PC-3 (cell line): ENCODE data around the gene SYNGR2. TPM values are rescaled to one million over a fixed set of nuclear protein-coding genes. Genes with fewer than 3 reads are reported as not detected.
A peak's percentile ranks its signal among the peaks of the same experiment; 100 is the strongest.

Source experiments
- ATAC-seq: fragments of 200-7000 bp; cut with Tn5 transposase; 2 replicates; pipeline ENCODE4 v1.9.1; 2020; ENCODE audit warnings: mild to moderate bottlenecking, moderate library complexity
- BruUV-seq: library from RNA; stranded (reverse); fragments of 400-500 nt; replicated peaks from 2 replicates; lab custom pipeline; 2021; lab: Mats Ljungman, UMichigan
- CTCF ChIA-PET: fragments of 300-600 bp; sonication (Branson Sonifier 250); formaldehyde crosslinking; loops from one replicate; lab custom pipeline; 2022; ENCODE audit warnings: antibody characterized with exemption; lab: Charles Lee
- POLR2A ChIA-PET: fragments of 300-600 bp; sonication (Branson Sonifier 250); formaldehyde crosslinking; loops from one replicate; lab custom pipeline; 2022; ENCODE audit warnings: antibody characterized with exemption; ENCODE audit not compliant: unreplicated experiment; lab: Charles Lee
- DNase-seq: peaks from one replicate; pipeline ENCODE4 v3.0.0-alpha.2; 2015
- H2AFZ ChIP-seq: fragments of 300-600 bp; sonication (generic); 2 replicates; pipeline ENCODE4 v1.6.0; 2016; ENCODE audit warnings: antibody characterized with exemption, low read length
- H3F3A ChIP-seq: fragments of 300-600 bp; sonication (generic); one replicate; pipeline ENCODE4 v1.6.0; 2017; ENCODE audit warnings: antibody characterized with exemption, low read length, control low read depth, mild to moderate bottlenecking; ENCODE audit not compliant: unreplicated experiment
- H3K27ac ChIP-seq: fragments of 300-600 bp; sonication (generic); 2 replicates; pipeline ENCODE4 v1.5.1; 2016; ENCODE audit warnings: mild to moderate bottlenecking, low read length
- H3K27me3 ChIP-seq: fragments of 300-600 bp; sonication (generic); 2 replicates; pipeline ENCODE4 v1.6.1; 2016; ENCODE audit warnings: low read length, mixed read lengths
- H3K36me3 ChIP-seq: fragments of 300-600 bp; sonication (generic); 2 replicates; pipeline ENCODE4 v1.6.1; 2016; ENCODE audit warnings: low read depth, mixed run types, low read length, mixed read lengths
- H3K4me1 ChIP-seq: fragments of 300-600 bp; sonication (generic); 2 replicates; pipeline ENCODE4 v1.5.1; 2016; ENCODE audit warnings: low read length; ENCODE audit not compliant: insufficient read depth
- H3K4me2 ChIP-seq: fragments of 300-600 bp; sonication (generic); 2 replicates; pipeline ENCODE4 v1.6.0; 2016; ENCODE audit warnings: low read length
- H3K4me3 ChIP-seq: fragments of 300-600 bp; sonication (generic); 2 replicates; pipeline ENCODE4 v1.5.1; 2016; ENCODE audit warnings: mild to moderate bottlenecking, low read length, mixed read lengths
- H3K79me2 ChIP-seq: fragments of 300-600 bp; sonication (generic); 2 replicates; pipeline ENCODE4 v1.6.1; 2017; ENCODE audit warnings: low read length, mixed read lengths
- H3K9ac ChIP-seq: fragments of 300-600 bp; sonication (generic); 2 replicates; pipeline ENCODE4 v1.6.0; 2016; ENCODE audit warnings: mild to moderate bottlenecking, low read length
- H3K9me2 ChIP-seq: fragments of 300-600 bp; sonication (generic); replicated peaks from 2 replicates; pipeline ENCODE4 v1.6.1; 2016; ENCODE audit warnings: mixed run types, low read length, mixed read lengths
- H3K9me3 ChIP-seq: fragments of 300-600 bp; sonication (generic); 2 replicates; pipeline ENCODE4 v1.6.1; 2016; ENCODE audit warnings: low read length, mixed read lengths
- H4K20me1 ChIP-seq: fragments of 300-600 bp; sonication (generic); 2 replicates; pipeline ENCODE4 v1.6.1; 2016; ENCODE audit warnings: low read length, mixed read lengths
- EZH2 ChIP-seq: fragments of 300-600 bp; sonication (generic); IDR thresholded peaks from one replicate; pipeline ENCODE4 v1.6.1; 2017; ENCODE audit warnings: antibody characterized with exemption, mild to moderate bottlenecking, low read length; ENCODE audit not compliant: unreplicated experiment
- EZH2phosphoT487 ChIP-seq: fragments of 300-600 bp; sonication (generic); IDR thresholded peaks from 2 replicates; pipeline ENCODE4 v1.6.1; 2018; ENCODE audit warnings: mild to moderate bottlenecking, antibody characterized with exemption, low read length, borderline replicate concordance
- intact Hi-C: fragments of 100-400 bp; cut with micrococcal nuclease; formaldehyde crosslinking; loops from 2 replicates; pipeline ENCODE4 v1.9.0; 2023
- total RNA-seq: library from RNA; depleted of rRNA; stranded (reverse); fragments of >200 nt; gene quantifications from 2 replicates; pipeline ENCODE4 v1.2.3, GENCODE V29; 2014
- TF ChIP-seq, protein P1 (sequence below): fragments of 300-600 bp; sonication (generic); conservative IDR thresholded peaks from 2 replicates; pipeline ENCODE4 v1.5.1; 2017; ENCODE audit warnings: antibody characterized with exemption, low read depth, mild to moderate bottlenecking, low read length

SYNGR2 gene
- total RNA-seq, 1 experiment from 2014 or later = 213 TPM

GRCh38 chr17:78210111-78210510 is 41.7 kb downstream of the SYNGR2 start:
- POLR2A ChIA-PET = no interaction called here
- intact Hi-C loops = no loop called here

GRCh38 chr17:78211032-78211431 is 42.7 kb downstream of the SYNGR2 start:
- CTCF ChIA-PET = no interaction called here
- Histone ChIP-seq H3K4me2 (no peak overlapping the region), H3K9me2 (no peaks in the 10 kb centered on the region), H3K27me3 (no peaks in the 10 kb centered on the region), H3K4me3 (no peak overlapping the region), H4K20me1 (no peaks in the 10 kb centered on the region), H3K36me3 (no peaks in the 10 kb centered on the region), H3K9me3 (no peaks in the 10 kb centered on the region), H3K27ac (no peak overlapping the region), H3K4me1 (peaks cover 6% of the 10 kb centered on the region), H3K79me2 (peaks cover 20% of the 10 kb centered on the region), H3K9ac (no peak overlapping the region), H3F3A (no peaks in the 10 kb centered on the region), H2AFZ (no peak overlapping the region)
- ATAC-seq (no peak), DNase-seq (no peak)
- no TSS peak for BruUV-seq
- intact Hi-C loops = no loop called here
- no peak for TF ChIP-seq EZH2
- no peak for TF ChIP-seq EZH2phosphoT487
- TF ChIP-seq, protein P1, sequence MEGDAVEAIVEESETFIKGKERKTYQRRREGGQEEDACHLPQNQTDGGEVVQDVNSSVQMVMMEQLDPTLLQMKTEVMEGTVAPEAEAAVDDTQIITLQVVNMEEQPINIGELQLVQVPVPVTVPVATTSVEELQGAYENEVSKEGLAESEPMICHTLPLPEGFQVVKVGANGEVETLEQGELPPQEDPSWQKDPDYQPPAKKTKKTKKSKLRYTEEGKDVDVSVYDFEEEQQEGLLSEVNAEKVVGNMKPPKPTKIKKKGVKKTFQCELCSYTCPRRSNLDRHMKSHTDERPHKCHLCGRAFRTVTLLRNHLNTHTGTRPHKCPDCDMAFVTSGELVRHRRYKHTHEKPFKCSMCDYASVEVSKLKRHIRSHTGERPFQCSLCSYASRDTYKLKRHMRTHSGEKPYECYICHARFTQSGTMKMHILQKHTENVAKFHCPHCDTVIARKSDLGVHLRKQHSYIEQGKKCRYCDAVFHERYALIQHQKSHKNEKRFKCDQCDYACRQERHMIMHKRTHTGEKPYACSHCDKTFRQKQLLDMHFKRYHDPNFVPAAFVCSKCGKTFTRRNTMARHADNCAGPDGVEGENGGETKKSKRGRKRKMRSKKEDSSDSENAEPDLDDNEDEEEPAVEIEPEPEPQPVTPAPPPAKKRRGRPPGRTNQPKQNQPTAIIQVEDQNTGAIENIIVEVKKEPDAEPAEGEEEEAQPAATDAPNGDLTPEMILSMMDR = no peak
- POLR2A ChIA-PET = no interaction called here

More at GRCh38 chr17:78210111-78210510, 41.7 kb downstream of the SYNGR2 start:
- Histone ChIP-seq H3K9ac (no peak overlapping the region), H3K79me2 (peaks cover 11% of the 10 kb centered on the region), H3K27ac (no peak overlapping the region), H3K4me3 (no peak overlapping the region), H3K4me1 (no peaks in the 10 kb centered on the region), H3K36me3 (peaks cover under 1% of the 10 kb centered on the region; the same call in 1 of the 2 replicates), H3K9me3 (no peaks in the 10 kb centered on the region), H3F3A (no peaks in the 10 kb centered on the region), H4K20me1 (no peaks in the 10 kb centered on the region), H3K9me2 (no peaks in the 10 kb centered on the region), H3K27me3 (no peaks in the 10 kb centered on the region), H3K4me2 (no peak overlapping the region), H2AFZ (no peak overlapping the region)
- TF ChIP-seq EZH2 = no peak
- TF ChIP-seq EZH2phosphoT487 = no peak
- TF ChIP-seq, protein P1 = no peak
- no peak for ATAC-seq
- no peak for DNase-seq
- CTCF ChIA-PET = interaction anchor here (0.6 kb wide), 1 partner anchor 18 kb away, joined by 12 read pairs; no protein-coding TSS in a partner anchor
- no TSS peak for BruUV-seq

GRCh38 chr17:78214016-78214705 is 45.8 kb downstream of the SYNGR2 start, which contains the start of gene BIRC5:
Gene BIRC5 (plus strand): TSS chr17:78214253. CDS start chr17:78214317, 64 bp downstream.
- no TSS peak for BruUV-seq
- ChIA-PET CTCF (interaction anchor here (0.6 to 1.2 kb wide), 2 partner anchors 36 to 72 kb away, joined by 4 to 12 read pairs; no protein-coding TSS in a partner anchor), POLR2A (no interaction called here)
- Histone ChIP-seq H3F3A (no peaks in the 10 kb centered on the region), H3K4me2 (peak within 1 kb of the TSS; percentile 93), H3K27ac (peak within 1 kb of the TSS; percentile 72), H3K4me3 (peak within 1 kb of the TSS; percentile 100), H3K9me2 (no peaks in the 10 kb centered on the region), H3K9ac (peak within 1 kb of the TSS; percentile 97), H2AFZ (peak within 1 kb of the TSS; percentile 85), H3K36me3 (peaks cover 13% of the 10 kb centered on the region), H3K4me1 (peaks cover 13% of the 10 kb centered on the region), H3K27me3 (no peaks in the 10 kb centered on the region), H3K9me3 (no peaks in the 10 kb centered on the region), H4K20me1 (peaks cover 5% of the 10 kb centered on the region; the same call in 1 of the 2 replicates), H3K79me2 (peaks cover 46% of the 10 kb centered on the region)
- ATAC-seq = peak; percentile 97
- intact Hi-C loops = loop anchor here (1.0 to 2.0 kb wide), 3 partner anchors 27 to 40 kb away; partner anchors contain the start of genes AFMID and TK1
- peak; percentile 94 for DNase-seq
- TF ChIP-seq EZH2phosphoT487 (no peak), EZH2 (no peak)
- TF ChIP-seq, protein P1 = no peak
